HepG2 (cell line): ENCODE measurements around the gene GABRB1. TPM values are rescaled to one million over a fixed set of nuclear protein-coding genes. Genes with fewer than 3 reads are reported as not detected.

Source experiments
- ATAC-seq: fragments of 200-7000 bp; cut with Tn5 transposase; 3 replicates; pipeline ENCODE4 v1.9.1; 2020; ENCODE audit warnings: mild to moderate bottlenecking, moderate library complexity
- BruUV-seq: library from RNA; stranded (reverse); fragments of 400-500 nt; replicated peaks from 2 replicates; lab custom pipeline; 2021; lab: Mats Ljungman, UMichigan
- CTCF ChIA-PET: fragments of 300-600 bp; formaldehyde crosslinking; extraction: SDS; loops from one replicate; lab custom pipeline; 2021; ENCODE audit warnings: low total read pairs, inconsistent platforms, low intra/inter-chr PET ratio; lab: Yijun Ruan, JAX
- POLR2A ChIA-PET: fragments of 350-600 bp; sonication (Branson Sonifier 250); formaldehyde crosslinking; loops from one replicate; lab custom pipeline; 2020; ENCODE audit warnings: antibody characterized with exemption, inconsistent platforms; lab: Yijun Ruan, JAX
- DNase-seq: peaks from one replicate; pipeline ENCODE4 v3.0.0-alpha.2; 2015; ENCODE audit warnings: low spot score
- FAIRE-seq: peaks from 3 replicates; lab custom pipeline; 2011; peaks lifted over from hg19 to GRCh38; lab: Jason Lieb, UNC
- H2AFZ ChIP-seq: one replicate; pipeline ENCODE4 v1.6.1; 2011; ENCODE audit warnings: low read length, inconsistent platforms
- H3K27ac ChIP-seq: fragments of 300-600 bp; 3 replicates; pipeline ENCODE4 v1.8.0; 2011; ENCODE audit warnings: mixed run types, mild to moderate bottlenecking, mixed read lengths, low read length, inconsistent platforms; ENCODE audit not compliant: insufficient read depth; ENCODE audit errors: extremely low read length
- H3K27me3 ChIP-seq, 2 experiments: fragments of 200-600 bp in 1 of 2; 2 replicates in 1 of 2; 3 replicates in 1 of 2; pipeline versions ENCODE4 v1.6.0 to v1.8.0; 2011; ENCODE audit warnings: low read length in 2 of 2, mild to moderate bottlenecking in 2 of 2, moderate library complexity in 2 of 2, inconsistent platforms in 1 of 2; ENCODE audit not compliant: insufficient read depth in 2 of 2, control insufficient read depth in 1 of 2
- H3K36me3 ChIP-seq, 2 experiments: fragments of 200-600 bp in 1 of 2; replicated peaks in 1 of 2; 2 replicates in 1 of 2; 3 replicates in 1 of 2; pipeline versions ENCODE4 v1.5.1 to v1.8.0; 2011; ENCODE audit warnings: low read length in 2 of 2, inconsistent platforms in 1 of 2; ENCODE audit not compliant: insufficient read depth in 2 of 2, control insufficient read depth in 1 of 2
- H3K4me1 ChIP-seq: 2 replicates; pipeline ENCODE4 v1.5.1; 2012; ENCODE audit warnings: low read length, inconsistent platforms; ENCODE audit not compliant: insufficient read depth
- H3K4me2 ChIP-seq: 2 replicates; pipeline ENCODE4 v1.6.0; 2011; ENCODE audit warnings: low read depth, low read length, inconsistent platforms
- H3K4me3 ChIP-seq, 3 experiments: fragments of 200-600 bp in 1 of 3; sonication (generic), shearing (Covaris generic) in 1 of 3; replicated peaks in 1 of 3; 2 replicates each; pipeline ENCODE4 v1.5.1; 2011 to 2016; ENCODE audit warnings: low read length in 3 of 3, inconsistent platforms in 2 of 3, low read depth in 2 of 3, mild to moderate bottlenecking in 2 of 3, control low read depth in 1 of 3, mixed read lengths in 1 of 3; ENCODE audit not compliant: insufficient read depth in 1 of 3
- H3K79me2 ChIP-seq: one replicate; pipeline ENCODE4 v1.6.1; 2011; ENCODE audit warnings: low read length, inconsistent platforms; ENCODE audit not compliant: insufficient read depth
- H3K9ac ChIP-seq: 2 replicates; pipeline ENCODE4 v1.6.0; 2011; ENCODE audit warnings: mild to moderate bottlenecking, low read depth, low read length, inconsistent platforms; ENCODE audit not compliant: insufficient read depth
- H3K9me3 ChIP-seq: 2 replicates; pipeline ENCODE4 v1.5.1; 2012; ENCODE audit warnings: mild to moderate bottlenecking, low read length
- H4K20me1 ChIP-seq: 2 replicates; pipeline ENCODE4 v1.6.0; 2011; ENCODE audit warnings: inconsistent platforms, mild to moderate bottlenecking, low read length, moderate library complexity; ENCODE audit not compliant: insufficient read depth
- CSRNP1 ChIP-seq: sonication (generic); formaldehyde crosslinking; IDR thresholded peaks from 2 replicates; pipeline ENCODE4 v1.8.1; 2023; ENCODE audit warnings: mild to moderate bottlenecking, missing genetic modification reagents
- KDM2A ChIP-seq: sonication (generic); formaldehyde crosslinking; IDR thresholded peaks from 2 replicates; pipeline ENCODE4 v1.4.0; 2020; ENCODE audit warnings: low read depth, missing genetic modification reagents, borderline replicate concordance
- KLF13 ChIP-seq: sonication (generic); formaldehyde crosslinking; IDR thresholded peaks from 2 replicates; pipeline ENCODE4 v1.4.0; 2020; ENCODE audit warnings: mild to moderate bottlenecking, missing genetic modification reagents
- NCOR1 ChIP-seq: fragments of 200-600 bp; sonication (generic); IDR thresholded peaks from 2 replicates; pipeline ENCODE4 v1.7.0; 2017; ENCODE audit warnings: antibody characterized with exemption, low read length, borderline replicate concordance
- SNAPC2 ChIP-seq: sonication (generic); formaldehyde crosslinking; IDR thresholded peaks from 2 replicates; pipeline ENCODE4 v1.8.1; 2022; ENCODE audit warnings: mild to moderate bottlenecking, missing genetic modification reagents
- THAP11 ChIP-seq: IDR thresholded peaks from 2 replicates; pipeline ENCODE4 v1.6.1; 2016; ENCODE audit warnings: missing biosample characterization, missing genetic modification reagents
- ZBTB1 ChIP-seq: sonication (generic); formaldehyde crosslinking; IDR thresholded peaks from 2 replicates; pipeline ENCODE4 v1.4.0; 2020; ENCODE audit warnings: missing genetic modification reagents, borderline replicate concordance
- ZBTB3 ChIP-seq: sonication (generic); formaldehyde crosslinking; IDR thresholded peaks from 2 replicates; pipeline ENCODE4 v1.4.0; 2020; ENCODE audit warnings: low read depth, mild to moderate bottlenecking, moderate library complexity, missing genetic modification reagents, borderline replicate concordance
- ZNF362 ChIP-seq: sonication (generic); formaldehyde crosslinking; IDR thresholded peaks from 2 replicates; pipeline ENCODE4 v1.4.0; 2020; ENCODE audit warnings: missing genetic modification reagents, mild to moderate bottlenecking, borderline replicate concordance
- WGBS: methylation state at CpG from one replicate; pipeline ENCODE4 v1.1.6; 2017; ENCODE audit warnings: low lambda C conversion rate; 5-methylcytosine and 5-hydroxymethylcytosine counted together
- in situ Hi-C: cut with HindIII; loops from 2 replicates; pipeline ENCODE4 v1.10.0; 2017; ENCODE audit warnings: low pct_unique_long_range_greater_than_20kb; ENCODE audit not compliant: extremely low pct_ligation_motif_present
- intact Hi-C: fragments of 100-400 bp; cut with micrococcal nuclease; formaldehyde crosslinking; loops from one replicate; pipeline ENCODE4 v1.10.0; 2022; ENCODE audit not compliant: unreplicated experiment
- polyA plus RNA-seq, 8 experiments: library from polyadenylated mRNA; depleted of rRNA in 3 of 8; stranded (reverse) in 7 of 8; unstranded in 1 of 8; fragments of >200 nt; fragmentation: Illumina TruSeq in 4 of 8; extraction: Trizol in 4 of 8; gene quantifications; 2 replicates each; pipeline versions ENCODE4 v1.2.1 to v1.2.3, GENCODE V29; 2011 to 2016; ENCODE audit warnings: low read depth in 4 of 8, missing spikeins in 1 of 8, mixed read lengths in 1 of 8; ENCODE audit not compliant: insufficient read depth in 1 of 8
- total RNA-seq, 5 experiments: library from RNA; depleted of rRNA; stranded (reverse); fragments of >200 nt; fragmentation: Illumina TruSeq; extraction: Trizol; gene quantifications; 2 replicates each; pipeline ENCODE4 v1.2.3, GENCODE V29; 2016; ENCODE audit warnings: low read depth in 1 of 5

The GABRB1 gene
- total and polyA plus RNA-seq, 2 of the 13 experiments (the other 11 are each of a cell fraction or from before 2014, with no cell fraction given) = not detected

GRCh38 chr4:47224361-47224760 lies 193.0 kb downstream of the GABRB1 start:
- H3K79me2 ChIP-seq = no peaks in the 10 kb centered on the region
- FAIRE-seq (no peak), ATAC-seq (no peak), DNase-seq (no peak)
- H3K4me3 ChIP-seq = no peak overlapping the region
- ChIA-PET CTCF (no interaction called here), POLR2A (no interaction called here)
- H2AFZ ChIP-seq = no peak overlapping the region
- H3K36me3 ChIP-seq = no peaks in the 10 kb centered on the region
- H4K20me1 ChIP-seq = no peaks in the 10 kb centered on the region
- H3K9ac ChIP-seq = no peak overlapping the region
- no TSS peak for BruUV-seq
- in situ Hi-C loops = no loop called here
- H3K9me3 ChIP-seq = no peaks in the 10 kb centered on the region
- H3K4me2 ChIP-seq = no peak overlapping the region
- no peaks in the 10 kb centered on the region for H3K27me3 ChIP-seq
- TF ChIP-seq ZNF362 (CRISPR knock-in tag) = no peak
- TF ChIP-seq ZBTB1 (CRISPR knock-in tag) = no peak
- TF ChIP-seq NCOR1 = no peak
- no peak for TF ChIP-seq ZBTB3
- no peak for TF ChIP-seq KLF13
- no peak for TF ChIP-seq SNAPC2 (CRISPR knock-in tag)
- TF ChIP-seq KDM2A (CRISPR knock-in tag) = no peak
- H3K27ac ChIP-seq = no peak overlapping the region
- intact Hi-C loops = no loop called here
- no peaks in the 10 kb centered on the region for H3K4me1 ChIP-seq

GRCh38 chr4:47235721-47236120 lies 204.4 kb downstream of the GABRB1 start:
- H3K4me2 ChIP-seq = no peak overlapping the region
- no peaks in the 10 kb centered on the region for H3K79me2 ChIP-seq
- H3K4me1 ChIP-seq = no peaks in the 10 kb centered on the region
- no peaks in the 10 kb centered on the region for H3K36me3 ChIP-seq
- no peaks in the 10 kb centered on the region; a peak in 1 of 5 replicates for H3K27me3 ChIP-seq
- in situ Hi-C loops = no loop called here
- H3K27ac ChIP-seq = no peak overlapping the region
- ChIA-PET POLR2A (no interaction called here), CTCF (no interaction called here)
- intact Hi-C loops = no loop called here
- TF ChIP-seq THAP11 (CRISPR knock-in tag) (no peak), CSRNP1 (CRISPR knock-in tag) (no peak)
- H2AFZ ChIP-seq = no peak overlapping the region
- H4K20me1 ChIP-seq = no peaks in the 10 kb centered on the region
- ATAC-seq (no peak), FAIRE-seq (no peak), DNase-seq (no peak)
- H3K9me3 ChIP-seq = no peaks in the 10 kb centered on the region
- H3K4me3 ChIP-seq = no peak overlapping the region
- H3K9ac ChIP-seq = no peak overlapping the region
- WGBS = 6% methylated on average over 2 of the region's 2 CpGs
- BruUV-seq = no TSS peak
